Skin epidermis (tissue), 12 donors: ENCODE measurements around the gene CTNNA1.

Experiments used
- H3K27ac ChIP-seq, 21 experiments: fragments of 200-600 bp; sonication (generic) in 11 of 21; one replicate each; pipeline ENCODE4 v1.5.0; 2020; ENCODE audit warnings: mild to moderate bottlenecking in 3 of 21, inconsistent platforms in 2 of 21, moderate library complexity in 2 of 21
- H3K4me3 ChIP-seq, 7 experiments: fragments of 200-600 bp; sonication (generic) in 2 of 7; one replicate each; pipeline ENCODE4 v1.5.0; 2020; ENCODE audit warnings: inconsistent platforms in 2 of 7, mild to moderate bottlenecking in 2 of 7, moderate library complexity in 1 of 7

The CTNNA1 gene

DNA sequence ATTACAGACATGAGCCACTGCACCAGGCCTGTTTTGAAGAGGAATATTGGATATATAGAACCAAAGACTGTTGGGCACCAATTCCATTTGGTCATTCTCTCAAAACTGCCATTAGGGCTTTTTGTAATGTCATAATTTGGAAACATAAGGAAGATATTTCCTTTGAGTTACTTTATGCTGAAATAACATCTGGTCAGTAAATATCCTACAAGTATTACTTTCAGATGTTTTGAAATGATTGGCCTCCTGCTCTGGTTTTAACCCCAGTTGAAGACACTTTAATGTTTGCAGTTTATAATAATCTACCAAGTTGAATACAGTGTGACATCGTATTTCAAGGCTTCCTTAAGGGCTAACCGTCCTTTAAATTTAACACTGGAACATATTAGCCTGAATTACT lies 88.3 kb downstream of the CTNNA1 start:
- no peak overlapping the region for H3K4me3 ChIP-seq
- no peak overlapping the region for H3K27ac ChIP-seq

DNA sequence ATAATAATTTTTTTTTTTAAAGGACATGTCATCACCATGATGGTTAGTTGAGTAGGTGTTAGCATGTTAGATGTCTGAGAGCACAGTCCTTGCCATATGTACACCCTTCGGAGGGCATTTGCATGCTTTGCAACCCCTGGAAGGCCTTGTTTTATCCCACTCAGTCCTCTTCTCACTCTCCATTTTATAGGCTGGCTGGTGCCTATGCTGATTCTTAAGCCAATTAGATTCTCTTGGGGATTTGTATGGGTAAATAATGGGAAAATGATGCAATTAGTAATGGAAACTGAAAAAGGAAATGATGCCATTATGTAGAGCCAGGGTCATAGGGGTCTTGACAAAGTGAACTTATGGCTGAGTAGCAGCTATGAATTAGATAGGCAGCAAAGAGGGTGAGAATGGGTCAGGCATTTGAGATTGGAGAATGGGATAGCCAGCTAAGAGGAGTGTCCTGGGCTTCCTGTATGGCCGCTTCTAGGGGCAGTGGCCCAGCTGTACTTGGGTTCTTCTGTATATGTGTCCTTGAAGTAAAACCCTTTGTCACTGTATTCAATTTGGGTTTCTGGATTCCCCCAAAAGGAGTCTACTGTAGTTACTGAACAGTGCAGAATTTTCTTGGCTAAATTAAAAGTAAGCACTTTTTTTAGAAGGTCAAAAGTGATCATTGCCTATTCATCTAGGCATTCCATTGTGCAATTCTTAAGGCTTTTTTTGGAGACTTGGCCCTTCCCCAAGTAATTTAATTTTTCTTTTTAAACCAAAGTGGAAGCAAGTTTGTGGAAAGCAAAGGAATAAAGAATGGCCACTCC lies 90.3 kb downstream of the CTNNA1 start:
- Histone ChIP-seq H3K27ac (peak overlapping the region in 2 of 21 experiments; percentile 35 to 40), H3K4me3 (no peak overlapping the region)

- Histone ChIP-seq H3K4me3 (no peak overlapping the region), H3K27ac (peak overlapping the region in 2 of 21 experiments; percentile 35 to 38)
Measured at GRCh38 chr5:138844125-138844461, 90.9 kb downstream of the CTNNA1 start.

DNA sequence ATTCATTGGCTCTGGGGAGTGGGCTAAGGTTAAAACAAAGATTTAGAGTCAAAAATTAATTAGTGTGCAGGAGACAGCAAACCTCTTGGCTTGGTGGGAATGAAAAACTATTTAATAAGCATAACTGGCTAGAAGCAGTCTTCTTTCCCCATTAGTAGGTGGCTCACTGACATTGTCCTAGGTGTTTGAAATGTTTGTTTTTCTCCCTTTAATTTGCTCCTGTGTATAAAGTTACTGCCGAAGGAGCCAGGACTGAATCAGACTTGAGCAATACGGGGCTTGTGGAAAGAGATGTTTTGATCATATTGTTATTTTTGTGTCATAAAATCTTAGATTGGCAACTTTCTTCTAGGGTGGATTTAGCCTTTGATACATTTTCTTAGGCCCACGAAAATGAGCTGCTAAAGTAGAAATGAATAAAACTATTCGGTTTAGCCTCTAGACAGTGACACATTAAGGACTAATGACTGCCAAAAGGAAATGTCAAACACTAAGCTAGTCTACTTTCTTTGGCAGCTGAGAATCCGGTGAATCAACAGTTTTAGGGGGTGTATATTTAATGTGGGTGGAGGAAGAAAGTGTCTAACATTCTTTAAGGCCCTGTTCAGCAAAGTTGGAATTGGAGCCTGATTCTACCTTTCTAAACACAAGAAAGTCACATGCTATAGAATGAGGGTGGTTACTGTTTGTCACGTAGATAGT lies 91.7 kb downstream of the CTNNA1 start:
- peak overlapping the region in 8 of 21 experiments; percentile 11 to 76 (median 36) for H3K27ac ChIP-seq
- no peak overlapping the region for H3K4me3 ChIP-seq

DNA sequence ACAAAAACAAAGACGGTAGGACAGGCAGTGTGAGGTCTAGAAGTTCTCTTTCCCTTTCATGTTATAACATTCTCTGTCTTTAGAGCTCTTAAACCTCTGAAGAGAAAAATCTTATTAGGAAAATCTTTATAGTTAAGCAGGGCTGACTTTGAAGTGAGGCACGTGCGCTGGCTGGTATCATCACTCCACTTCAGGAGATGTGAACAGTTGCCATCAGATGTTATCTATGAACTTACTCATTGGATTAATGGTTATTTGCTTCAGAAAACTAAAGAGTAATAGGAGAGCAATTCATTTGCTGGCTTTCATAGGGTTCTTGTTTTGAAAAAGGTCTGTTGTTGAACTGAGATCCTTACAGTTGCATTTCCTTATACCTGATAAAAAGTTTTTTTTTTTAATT lies 96.2 kb downstream of the CTNNA1 start:
- H3K27ac ChIP-seq: no peak overlapping the region
- no peak overlapping the region for H3K4me3 ChIP-seq

DNA sequence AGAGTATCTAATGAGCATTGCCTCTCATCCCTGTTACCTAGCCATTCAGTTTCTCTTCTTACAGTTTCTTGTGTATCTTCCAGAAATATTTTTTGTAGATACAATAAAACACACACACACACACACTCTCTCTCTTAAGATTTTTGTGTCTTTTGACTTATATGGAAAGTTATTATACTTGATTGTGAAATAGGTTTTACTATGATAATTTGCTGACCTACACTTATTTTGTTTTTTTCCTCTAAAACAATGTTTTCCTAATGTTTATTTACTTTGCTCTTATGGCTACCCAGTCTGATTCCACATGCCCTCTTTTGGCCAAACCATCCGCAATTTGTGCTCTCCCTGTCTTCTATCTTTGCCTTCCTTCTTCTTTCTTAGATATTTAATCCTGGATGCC lies 96.7 kb downstream of the CTNNA1 start:
- no peak overlapping the region for H3K27ac ChIP-seq
- no peak overlapping the region for H3K4me3 ChIP-seq

DNA sequence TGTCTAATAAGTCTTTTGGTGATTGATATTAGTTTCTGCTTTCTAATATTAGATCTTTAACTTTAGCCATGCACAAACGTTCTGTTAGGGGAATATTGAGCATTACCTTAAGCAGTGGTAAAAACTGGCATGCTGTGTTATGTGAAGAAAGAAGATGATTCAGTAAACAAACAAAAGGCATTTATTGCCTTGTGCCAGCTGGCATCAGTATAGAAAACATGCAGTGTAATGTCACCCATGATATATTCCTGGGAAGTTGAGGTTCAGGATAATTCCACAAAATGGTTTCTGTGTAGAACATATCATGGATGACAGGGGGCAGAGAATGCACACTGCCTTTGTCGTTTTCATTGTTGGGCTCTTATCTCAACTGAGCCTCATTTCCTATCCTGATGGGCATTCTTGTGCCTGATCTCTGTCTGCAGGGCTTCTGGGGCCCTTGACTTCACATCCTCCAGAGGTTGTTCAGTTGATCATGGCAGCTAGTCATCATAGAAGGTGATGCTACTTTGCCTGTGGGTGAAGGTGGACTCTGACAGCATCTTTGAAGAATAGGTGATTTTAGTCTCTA lies 97.7 kb downstream of the CTNNA1 start:
- H3K27ac ChIP-seq: no peak overlapping the region
- no peak overlapping the region for H3K4me3 ChIP-seq

DNA sequence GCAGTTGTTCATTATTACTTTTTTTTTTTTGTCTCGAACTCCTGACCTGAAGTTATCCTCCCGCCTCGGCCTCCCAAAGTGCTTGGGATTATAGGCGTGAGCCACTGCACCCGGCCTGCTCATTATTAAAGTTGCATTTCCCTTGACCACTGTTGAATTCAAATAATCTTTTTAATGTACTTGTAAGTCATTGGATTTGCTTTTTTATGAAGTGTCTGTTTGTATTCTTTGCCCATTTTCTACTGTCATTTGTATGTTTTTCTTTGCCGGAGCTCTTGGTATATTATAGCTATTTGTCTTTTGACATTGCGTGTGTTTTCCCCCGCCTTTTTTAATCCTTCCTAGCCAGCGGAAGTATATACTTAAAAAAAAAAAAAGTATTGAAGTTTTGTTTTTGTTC lies 99.9 kb downstream of the CTNNA1 start:
- no peak overlapping the region for H3K27ac ChIP-seq
- no peak overlapping the region for H3K4me3 ChIP-seq

DNA sequence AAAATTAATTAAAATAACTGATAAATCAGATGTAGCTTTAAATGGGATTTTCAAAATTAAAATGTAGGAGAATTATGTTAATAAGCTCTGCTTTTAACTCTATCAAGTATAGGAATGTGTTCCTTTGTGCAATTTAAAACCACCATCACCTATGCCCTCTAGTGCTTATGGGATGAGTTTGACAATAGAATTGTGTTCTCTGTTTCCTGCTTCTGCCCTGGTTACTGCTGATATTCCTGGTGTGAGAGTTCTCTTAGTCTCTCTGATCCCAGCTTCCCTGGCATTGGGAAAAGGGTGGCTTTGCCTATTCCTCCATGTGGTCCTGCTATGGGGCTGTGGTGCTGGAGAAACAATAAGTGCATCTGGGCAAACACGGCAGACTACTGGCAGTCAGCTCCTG lies 113.8 kb downstream of the CTNNA1 start:
- Histone ChIP-seq H3K27ac (no peak overlapping the region), H3K4me3 (no peak overlapping the region)

DNA sequence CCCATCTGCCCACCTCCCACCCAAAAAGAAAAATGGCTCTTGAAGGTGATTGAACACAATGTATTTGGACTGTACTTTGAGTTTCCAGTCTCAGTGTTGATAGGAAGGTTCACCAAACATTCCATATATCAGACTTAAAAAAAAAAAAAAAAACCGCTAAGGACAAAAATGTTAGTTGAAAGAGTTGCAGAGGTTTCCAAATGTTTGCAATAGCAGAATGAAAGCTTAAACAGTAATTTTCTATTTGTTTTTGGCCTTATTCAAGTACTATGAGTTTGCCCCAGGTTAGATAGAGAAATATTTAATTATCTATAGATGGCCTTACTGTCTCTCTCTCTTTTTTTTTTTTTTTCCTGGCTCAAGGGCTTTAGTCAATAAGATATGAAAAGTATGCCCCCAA lies 115.8 kb downstream of the CTNNA1 start:
- H3K27ac ChIP-seq: no peak overlapping the region
- no peak overlapping the region for H3K4me3 ChIP-seq

GRCh38 chr5:138869763-138870500 lies 116.7 kb downstream of the CTNNA1 start:
- Histone ChIP-seq H3K27ac (peak overlapping the region in 1 of 21 experiments; percentile 34), H3K4me3 (no peak overlapping the region)

DNA sequence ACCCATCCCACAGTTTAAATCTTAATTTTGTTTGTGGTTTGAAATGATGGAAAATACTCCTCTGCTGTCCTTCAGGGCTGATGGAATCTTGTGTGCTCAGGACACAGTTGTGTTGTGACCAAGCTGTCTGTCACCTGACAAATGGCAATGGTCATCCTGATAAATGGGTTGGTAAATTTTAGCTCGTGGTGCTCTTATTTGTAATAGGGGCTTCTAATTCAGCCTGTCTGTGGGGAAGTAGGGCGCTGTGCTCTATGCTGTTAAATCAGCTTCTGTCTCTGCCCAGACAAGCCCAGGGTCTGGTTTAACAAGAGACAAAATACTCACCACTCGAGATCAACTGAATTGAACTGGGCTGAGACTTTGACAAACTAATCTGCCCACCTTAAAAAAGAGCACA lies 117.4 kb downstream of the CTNNA1 start:
- Histone ChIP-seq H3K27ac (peak overlapping the region in 1 of 21 experiments; percentile 34), H3K4me3 (no peak overlapping the region)

GRCh38 chr5:138872841-138873465 lies 119.7 kb downstream of the CTNNA1 start:
- H3K27ac ChIP-seq: no peak overlapping the region
- no peak overlapping the region for H3K4me3 ChIP-seq

DNA sequence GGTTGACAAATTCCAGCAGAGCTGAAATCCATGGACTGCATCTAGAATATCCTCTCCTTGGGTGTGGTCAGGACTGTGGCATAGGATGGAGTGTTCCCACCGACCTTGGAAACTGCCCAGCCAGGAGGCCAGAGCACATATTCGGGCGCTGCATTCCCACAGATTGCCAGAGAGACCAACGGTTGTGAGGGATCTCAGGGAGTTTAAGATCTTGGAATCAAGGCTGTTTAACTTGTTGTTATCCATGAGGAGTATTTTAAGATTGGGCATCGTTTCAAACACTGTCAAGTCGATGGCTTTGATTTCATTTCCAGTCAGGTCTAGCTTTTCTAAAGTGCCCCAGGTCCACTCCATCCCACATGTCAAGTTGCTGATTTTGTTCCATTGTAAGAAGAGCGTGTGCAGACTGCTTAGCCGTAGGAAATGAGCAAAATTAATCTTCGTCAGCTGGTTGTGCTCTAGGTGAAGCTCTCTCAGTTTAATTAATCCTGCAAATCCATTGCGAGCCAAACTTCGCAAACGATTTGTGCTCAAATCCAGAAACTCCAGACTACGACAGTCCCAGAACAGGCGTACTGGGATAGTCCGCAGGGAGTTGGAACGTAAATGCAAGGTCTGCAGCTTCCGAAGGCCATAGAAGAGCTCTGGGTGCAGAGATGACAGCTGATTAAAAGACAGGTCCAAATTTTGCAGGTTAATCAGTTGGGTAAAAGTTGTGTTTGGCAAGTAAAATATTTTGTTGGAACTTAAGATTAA lies 120.4 kb downstream of the CTNNA1 start:
- Histone ChIP-seq H3K4me3 (no peak overlapping the region), H3K27ac (peak overlapping the region in 1 of 21 experiments; percentile 32)

- no peak overlapping the region for H3K4me3 ChIP-seq
- peak overlapping the region in 5 of 21 experiments; percentile 1 to 64 (median 44) for H3K27ac ChIP-seq
Measured at GRCh38 chr5:138874241-138874640, 121.0 kb downstream of the CTNNA1 start.

GRCh38 chr5:138874771-138875551 lies 121.7 kb downstream of the CTNNA1 start, which contains the start of gene LRRTM2:
Gene LRRTM2, minus strand, starts transcription at chr5:138875335. Its CDS starts 424 bp downstream, at chr5:138874911.
- H3K4me3 ChIP-seq: no peak within 1 kb of the TSS
- peak within 1 kb of the TSS in 8 of 21 experiments; percentile 1 to 64 (median 40) for H3K27ac ChIP-seq

GRCh38 chr5:138875552-138875875 lies 122.3 kb downstream of the CTNNA1 start:
- Histone ChIP-seq H3K27ac (peak overlapping the region in 3 of 21 experiments; percentile 37 to 59 (median 44)), H3K4me3 (no peak overlapping the region)

- Histone ChIP-seq H3K4me3 (no peak overlapping the region), H3K27ac (no peak overlapping the region)
Measured at GRCh38 chr5:138875946-138876345, 122.7 kb downstream of the CTNNA1 start.
